GM18508 (cell line): ENCODE data around the gene SLC12A6.
"Not testable (repeated sequence)": the region's sequence is repeated elsewhere in the genome, so short reads cannot be mapped to it uniquely, and the experiment has no call there.

Experiments used
- ATAC-seq: cut with Tn5 transposase; IDR thresholded peaks from one replicate; pipeline ENCODE4 v1.9.1; 2021; ENCODE audit warnings: moderate number of reproducible peaks; ENCODE audit not compliant: insufficient read depth, unreplicated experiment

Gene SLC12A6

DNA sequence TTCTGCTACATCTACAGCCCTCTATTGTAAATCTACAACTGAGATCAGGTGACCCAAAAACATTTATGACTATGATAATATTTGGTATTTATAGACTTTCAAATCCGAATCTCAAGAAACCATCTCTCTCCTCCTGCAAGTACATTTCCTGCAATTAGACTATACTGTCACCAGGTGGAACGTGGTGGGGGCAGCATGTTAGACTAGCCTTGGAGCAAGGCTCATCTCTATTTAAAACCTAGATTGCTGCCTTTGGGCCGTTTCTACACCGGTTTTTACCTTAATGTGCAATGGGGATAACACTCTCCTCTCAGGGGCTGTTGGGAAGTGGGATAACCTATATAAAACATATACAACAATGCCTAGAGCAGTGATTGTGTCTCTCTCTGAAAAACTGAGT is 123.9 kb downstream of the SLC12A6 start:
- no peak for ATAC-seq

DNA sequence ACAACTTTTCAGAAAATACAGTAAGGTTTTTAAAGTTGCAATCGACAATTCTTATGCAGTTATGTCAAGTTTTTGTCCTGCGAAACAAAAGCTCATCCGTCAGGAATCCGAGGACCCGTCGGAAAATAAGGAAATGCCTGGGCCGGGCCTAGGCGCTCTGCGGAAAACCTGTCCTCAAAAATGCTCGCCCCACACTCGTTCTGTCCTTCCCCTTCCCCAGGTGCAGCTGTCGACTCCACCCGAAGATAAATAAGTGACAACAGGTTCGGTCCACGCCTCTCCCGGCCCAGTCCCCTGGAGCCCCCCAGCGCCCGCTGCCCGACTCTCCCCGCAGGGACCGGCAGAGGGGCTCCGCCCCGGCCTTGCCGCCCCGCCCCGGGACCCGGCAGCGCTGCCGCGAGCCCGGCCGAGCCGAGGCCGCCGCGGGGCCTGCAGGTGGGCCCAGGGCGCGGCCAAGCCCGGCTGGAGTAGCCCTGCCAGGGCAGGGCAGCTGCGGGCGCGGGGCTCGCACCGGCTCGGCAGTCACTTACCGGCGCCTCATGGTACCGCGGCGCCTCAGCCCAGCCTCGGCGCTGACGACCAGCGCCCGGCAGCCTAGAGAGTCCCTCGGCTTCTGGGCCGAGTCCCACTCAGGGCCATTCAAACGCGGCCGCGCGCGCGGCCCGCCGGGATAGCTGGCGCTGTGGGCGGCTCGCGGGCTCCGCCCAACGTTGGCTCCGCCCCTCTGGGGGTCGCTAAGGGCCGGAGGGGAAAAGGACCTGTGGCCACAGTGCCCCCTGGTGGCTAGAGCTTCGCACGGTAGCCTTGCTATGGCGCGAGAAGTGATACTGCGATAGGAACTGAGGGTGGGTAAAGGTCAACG is 127.9 kb downstream of the SLC12A6 start, which contains the start of gene KATNBL1:
TSS of gene KATNBL1 (minus strand) at position 676 of the 862 bp plus-strand sequence. CDS start 46,420 bp downstream, outside the sequence.
- peak; percentile 81 for ATAC-seq

DNA sequence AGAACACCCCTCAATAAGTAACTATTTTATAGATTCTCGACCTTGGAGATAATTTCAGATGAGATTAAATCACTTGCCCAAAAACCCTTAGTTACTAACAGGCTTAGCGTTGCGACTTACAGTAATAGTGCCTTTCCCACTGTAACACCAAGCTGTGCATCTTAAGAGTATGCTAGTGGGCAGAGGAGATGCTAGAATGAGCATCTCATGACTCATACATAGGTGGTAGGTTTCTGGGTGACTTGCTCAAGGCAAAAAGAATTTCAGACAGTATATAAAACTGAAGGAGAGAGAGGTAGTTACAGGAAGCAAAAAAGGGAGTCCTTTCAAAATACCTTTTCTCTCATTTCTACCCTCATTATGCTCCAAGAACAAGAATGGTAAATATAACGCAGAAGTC is 131.6 kb downstream of the SLC12A6 start:
- ATAC-seq, result no peak

DNA sequence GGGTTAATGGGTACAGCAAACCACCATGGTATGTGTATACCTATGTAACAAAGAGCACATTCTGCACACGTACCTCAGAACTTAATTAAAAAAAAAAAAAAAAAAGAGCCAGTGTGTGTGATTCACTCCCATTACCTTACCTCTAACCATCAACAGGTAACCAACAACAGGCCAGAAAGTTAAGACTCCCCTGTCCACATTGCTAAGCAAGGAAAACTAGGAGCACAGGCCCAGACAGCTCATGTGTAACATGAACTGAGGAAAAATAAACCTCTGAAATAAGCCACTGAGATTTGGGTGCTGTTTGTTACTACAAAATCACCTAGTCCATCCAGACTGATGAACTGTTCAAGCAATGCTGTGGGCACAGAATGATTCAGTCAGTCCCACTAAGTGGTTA is 133.6 kb downstream of the SLC12A6 start:
- no peak for ATAC-seq

DNA sequence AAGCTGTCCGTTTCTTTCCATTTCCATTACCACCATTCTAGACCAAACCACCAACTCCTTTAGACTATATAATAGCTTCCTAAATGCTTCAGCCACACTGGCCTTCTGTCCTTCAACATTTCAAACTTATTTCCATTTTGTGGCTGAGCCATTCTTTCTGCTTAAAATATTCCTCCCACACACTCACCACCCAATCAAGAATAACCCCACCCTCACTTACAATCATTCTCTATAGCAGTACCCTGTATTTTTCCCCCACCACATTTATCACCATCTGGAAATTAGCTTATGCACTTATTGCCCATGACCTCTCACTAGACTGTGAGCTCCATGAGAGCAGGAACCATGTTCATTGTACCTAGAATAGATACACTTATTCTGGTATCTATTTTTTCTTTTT is 134.3 kb downstream of the SLC12A6 start:
- no peak for ATAC-seq

DNA sequence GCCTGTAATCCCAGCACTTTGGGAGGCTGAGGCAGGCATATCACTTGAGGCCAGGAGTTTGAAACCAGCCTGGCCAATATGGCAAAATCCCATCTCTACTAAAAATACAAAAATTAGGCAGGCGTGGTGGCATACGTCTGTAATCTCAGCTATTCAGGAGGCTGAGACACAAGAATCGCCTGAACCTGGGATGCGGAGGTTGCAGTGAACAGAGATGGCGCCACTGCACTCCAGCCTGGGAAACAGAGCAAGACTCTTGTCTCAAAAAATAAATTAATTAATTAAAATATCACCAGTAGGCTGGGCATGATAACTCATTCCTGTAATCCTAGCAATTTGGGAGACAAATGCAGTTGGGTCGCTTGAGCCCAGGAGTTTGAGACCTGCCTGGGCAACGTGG is 144.3 kb downstream of the SLC12A6 start:
- ATAC-seq, result not testable (repeated sequence)

GRCh38 chr15:34188711-34189110 is 148.9 kb downstream of the SLC12A6 start:
- no peak for ATAC-seq

DNA sequence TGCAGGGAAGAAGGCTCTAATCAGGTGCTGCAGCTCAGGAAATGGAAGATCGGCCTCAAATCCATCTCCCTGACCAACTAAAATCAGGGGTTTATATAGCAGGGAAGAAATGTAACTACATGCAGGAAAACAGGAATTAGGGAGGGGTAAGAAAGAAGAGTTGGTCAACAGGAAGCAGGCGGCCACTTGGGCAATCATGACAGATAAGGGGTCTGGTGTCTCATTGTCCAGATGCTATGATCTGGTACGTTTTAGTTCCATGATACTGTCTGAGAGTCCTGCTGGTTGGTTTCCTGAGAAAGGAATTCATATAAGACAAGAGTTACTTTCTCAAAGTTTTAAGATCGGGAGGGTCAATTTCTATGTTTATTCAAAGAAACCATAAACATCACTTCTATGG is 151.9 kb downstream of the SLC12A6 start:
- ATAC-seq, result no peak

DNA sequence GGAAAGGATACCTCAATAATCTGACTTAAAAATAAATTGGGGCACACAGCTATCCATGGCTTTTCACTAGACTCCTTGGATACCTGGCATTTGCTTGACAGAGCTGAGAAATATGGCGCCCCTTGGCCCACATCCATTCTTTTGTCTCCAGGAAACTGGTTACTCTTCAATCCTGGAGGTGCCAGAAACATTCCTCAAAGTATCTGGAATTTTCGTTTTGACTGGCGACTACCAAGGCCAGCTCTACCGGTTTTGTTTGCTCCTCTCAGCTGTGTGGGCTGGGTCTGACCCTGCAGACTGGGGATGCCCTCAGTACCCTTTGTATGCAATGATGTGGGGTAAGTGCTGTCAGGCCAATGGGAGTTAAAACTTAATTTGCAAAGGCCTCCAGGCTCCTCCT is 154.6 kb downstream of the SLC12A6 start:
- no peak for ATAC-seq
